Measurements from ENCODE around the gene LRP2BP.
"Not testable (repeated sequence)": the region's sequence is repeated elsewhere in the genome, so short reads cannot be mapped to it uniquely, and the experiment has no call there.

The LRP2BP gene

DNA sequence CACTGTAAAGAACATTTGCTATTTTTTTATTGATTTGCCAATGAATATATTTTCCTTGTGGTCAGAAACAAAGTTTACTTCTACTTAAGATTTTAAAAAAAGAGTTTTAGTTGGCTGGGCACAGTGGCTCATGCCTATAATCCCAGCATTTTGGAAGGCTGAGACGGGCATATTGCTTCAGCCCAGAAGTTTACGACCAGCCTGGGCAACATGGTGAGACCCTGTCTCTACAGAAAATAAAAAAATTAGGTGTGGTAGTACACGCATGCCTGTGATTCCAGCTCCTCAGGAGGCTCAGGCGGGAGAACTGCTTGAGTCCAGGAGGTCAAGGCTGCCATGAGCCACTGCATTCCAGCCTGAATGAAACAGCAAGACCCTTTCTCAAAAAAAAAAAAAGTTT lies 36.8 kb downstream of the LRP2BP start:
- no peak for FAIRE-seq

GRCh38 chr4:185358514-185358913 lies 37.2 kb downstream of the LRP2BP start:
- FAIRE-seq, result peak; percentile 52

GRCh38 chr4:185357733-185358440 lies 37.8 kb downstream of the LRP2BP start:
- no peak for FAIRE-seq

DNA sequence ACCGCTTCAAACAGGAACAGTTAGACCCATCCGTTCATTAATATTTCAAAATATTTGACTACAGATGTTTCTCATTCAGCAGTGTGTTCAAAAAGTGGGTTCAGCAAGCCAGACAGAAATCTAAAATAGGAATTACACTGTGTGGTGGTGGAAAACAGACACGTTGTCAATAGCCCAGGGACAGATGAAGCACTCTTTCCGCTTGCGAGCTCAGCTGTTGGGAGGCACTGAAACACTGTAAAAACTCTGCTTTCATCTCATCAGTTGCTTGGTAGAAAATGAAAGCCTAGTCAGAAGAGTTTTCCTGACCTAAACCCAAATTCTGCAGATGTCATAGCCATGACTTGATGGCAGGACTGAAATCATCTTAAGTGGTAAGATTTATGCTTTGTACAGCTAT lies 38.5 kb downstream of the LRP2BP start:
- FAIRE-seq, result no peak

DNA sequence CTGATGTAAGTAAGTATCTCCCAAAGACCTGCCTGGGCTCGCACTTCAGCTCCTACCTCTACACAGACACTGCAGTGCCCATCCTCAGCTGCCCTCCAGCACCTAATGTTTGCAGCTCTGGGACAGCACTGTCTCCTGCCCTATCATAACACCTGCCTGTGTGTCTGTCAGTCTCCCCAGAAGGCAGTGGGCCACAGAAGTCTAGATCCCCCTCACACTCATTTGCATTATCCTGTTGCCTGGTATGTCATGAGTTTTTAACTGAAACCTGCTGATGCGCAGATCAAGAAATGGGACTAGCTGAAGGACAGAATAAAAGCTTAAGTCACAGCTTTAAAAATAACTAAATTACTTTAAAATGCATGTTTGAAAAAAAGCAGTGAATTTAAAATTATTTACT lies 43.0 kb downstream of the LRP2BP start:
- FAIRE-seq, result no peak

- FAIRE-seq, result no peak
Observed at GRCh38 chr4:185352202-185352601, 43.5 kb downstream of the LRP2BP start.

DNA sequence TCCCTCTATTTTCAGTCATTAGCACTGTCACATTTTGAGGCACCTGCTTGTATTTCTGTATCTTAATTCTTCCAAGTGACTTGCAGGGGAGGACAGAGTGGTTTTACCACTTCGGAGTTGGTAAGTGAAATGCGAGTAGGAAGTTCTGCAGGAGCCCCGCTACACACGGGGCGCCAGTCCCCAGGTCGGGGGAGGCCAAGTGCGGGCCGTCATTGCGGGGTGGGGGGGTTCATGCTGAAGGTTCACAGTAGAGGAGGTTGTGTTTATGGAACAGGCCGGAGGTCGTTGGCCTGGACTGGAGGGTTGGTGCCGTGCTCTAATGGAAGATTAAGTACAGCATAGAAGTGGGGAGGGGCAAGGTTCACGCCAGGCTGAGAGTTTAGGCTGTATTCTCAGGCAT lies 44.0 kb downstream of the LRP2BP start:
- FAIRE-seq, result no peak

DNA sequence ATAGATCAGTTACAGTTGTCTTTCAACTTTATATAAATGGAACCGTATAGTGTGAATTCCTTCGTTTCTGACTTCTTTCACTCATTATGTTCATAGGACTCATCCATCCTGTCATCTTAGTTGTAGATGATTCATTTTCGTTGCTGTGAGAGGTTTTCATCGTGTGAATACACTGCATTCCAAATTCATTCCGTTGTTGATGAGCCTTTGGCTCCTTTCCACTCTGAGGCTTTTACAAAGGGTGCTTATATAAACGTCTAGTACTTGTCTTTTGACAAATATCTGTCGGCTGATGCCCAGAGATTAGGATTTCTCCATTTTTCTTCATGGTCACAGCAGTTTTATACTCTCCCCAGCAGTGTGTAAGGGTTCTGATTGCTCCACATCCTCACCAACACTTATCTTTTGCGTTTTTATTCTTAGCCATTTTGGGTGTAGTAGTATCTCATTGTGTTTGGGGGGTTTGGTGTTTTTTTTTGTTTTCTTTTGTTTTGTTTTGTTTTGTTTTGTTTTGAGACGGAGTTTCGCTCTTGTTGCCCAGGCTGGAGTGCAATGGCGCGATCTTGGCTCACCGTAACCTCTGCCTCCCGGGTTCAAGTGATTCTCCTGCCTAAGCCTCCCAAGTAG lies 48.6 kb downstream of the LRP2BP start:
- FAIRE-seq, result no peak

DNA sequence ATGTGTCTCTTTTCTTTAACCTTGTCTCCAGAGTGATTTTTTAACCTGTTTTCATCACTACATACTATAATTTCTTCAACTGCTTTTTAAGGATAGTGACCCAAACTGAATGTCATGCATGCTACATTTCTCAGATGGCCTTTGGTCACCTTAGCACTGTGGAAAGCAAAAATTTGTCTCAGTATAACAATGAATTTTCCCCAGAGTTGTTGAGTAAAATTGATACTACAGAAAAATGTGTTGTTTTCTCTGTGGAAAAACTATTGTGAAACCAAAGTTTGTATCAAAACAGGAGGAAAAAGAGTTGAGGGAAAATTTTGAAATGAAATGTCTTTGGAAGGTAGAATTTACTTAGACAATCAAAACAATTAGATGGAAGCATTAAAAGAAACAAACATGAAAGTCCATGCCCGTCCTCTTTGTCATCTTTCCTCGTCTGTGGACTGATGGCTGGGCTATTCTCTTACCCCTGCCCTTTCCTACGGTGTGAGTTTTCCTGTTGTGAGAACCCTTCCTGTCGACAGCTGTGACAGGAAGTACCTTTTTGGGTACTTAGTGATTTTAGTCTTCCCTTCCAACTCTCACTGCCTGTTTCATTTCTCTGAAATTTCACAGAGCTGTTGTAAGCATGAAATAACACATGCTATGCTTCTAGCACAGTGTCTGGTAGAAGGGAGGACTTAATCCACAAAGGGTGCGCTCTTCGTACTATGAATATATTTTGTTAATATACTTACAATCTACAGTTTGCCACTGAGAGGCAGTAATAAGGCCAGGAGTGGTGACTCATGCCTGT lies 50.8 kb downstream of the LRP2BP start:
- no peak for FAIRE-seq

DNA sequence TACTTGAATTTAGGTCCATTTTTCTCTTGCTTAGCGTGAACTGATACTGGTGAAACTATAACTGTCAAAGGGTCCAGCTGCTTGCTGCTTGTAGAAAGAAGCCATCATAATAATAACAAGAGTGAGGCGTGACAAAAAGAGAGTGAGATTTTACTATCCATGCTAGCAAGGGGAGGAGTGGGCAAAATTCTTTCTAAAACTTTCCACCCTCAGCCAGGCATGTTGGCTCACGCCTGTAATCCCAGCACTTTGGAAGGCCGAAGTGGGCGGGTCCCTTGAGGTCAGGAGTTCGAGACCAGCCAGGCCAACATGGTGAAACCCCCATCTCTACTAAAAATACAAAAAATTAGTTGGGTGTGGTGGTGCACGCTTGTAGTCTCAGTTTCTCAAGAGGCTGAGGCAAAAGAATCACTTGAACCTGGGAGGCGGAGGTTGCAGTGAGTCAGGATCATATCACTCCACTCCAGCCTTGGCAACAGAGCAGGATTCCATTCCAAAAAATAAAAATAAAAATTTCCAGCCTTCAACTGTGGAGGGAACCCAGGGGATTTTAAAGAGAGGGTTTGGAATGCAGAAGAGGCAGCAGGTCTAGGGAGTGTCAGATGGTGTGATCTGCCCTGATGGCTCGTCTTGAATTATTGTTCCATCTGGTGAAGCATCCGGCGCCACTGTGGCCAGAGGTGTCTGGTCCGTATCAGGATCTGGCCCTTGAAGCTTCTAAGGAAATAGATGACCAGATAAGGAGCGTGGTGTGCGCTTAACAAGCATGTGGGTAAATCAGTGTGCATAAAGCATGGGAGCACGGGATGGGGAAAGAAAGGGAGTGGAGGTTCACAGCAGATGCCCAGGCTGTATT lies 51.8 kb downstream of the LRP2BP start:
- no peak for FAIRE-seq

- FAIRE-seq, result no peak
Observed at GRCh38 chr4:185341841-185342240, 53.9 kb downstream of the LRP2BP start.

DNA sequence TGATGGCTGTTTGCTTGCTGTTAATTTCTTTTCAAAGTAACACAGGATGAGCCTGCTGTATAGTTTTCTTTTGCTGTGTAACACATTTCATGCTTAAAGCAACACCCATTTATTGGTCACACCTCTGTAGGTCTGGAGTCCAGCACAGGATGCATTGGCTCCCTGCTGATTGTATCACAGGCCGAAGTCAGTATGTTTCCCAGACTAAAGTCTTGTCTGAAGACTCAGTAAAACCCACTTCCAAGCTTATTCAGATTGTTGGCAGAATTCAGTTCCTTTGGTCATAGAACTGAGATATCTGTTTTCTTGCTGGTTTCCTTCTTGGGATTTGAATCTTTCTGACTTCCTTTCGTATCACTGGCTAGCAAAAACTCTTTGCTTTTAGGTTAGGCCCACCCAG lies 54.3 kb downstream of the LRP2BP start:
- no peak for FAIRE-seq

DNA sequence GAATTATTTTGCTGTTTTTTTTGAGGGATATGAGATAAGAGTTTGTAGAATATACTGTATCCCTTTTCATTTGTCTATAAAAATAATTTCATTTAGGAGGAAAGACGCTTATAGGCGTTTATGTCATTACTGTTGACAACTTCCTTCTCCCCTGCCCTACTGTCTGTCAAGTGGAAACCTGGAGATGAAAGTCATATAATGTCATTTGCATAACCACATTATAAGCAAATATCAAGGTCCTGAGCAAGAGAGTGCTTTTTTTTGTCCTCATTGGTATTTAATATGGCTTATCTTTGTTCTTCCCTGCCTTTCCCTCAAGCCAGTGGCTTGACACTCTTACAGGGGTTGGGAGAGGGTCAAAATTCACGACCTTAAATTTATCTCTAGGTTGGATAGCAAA lies 55.8 kb downstream of the LRP2BP start:
- no peak for FAIRE-seq

GRCh38 chr4:185335579-185335978 lies 60.1 kb downstream of the LRP2BP start:
- FAIRE-seq, result no peak

GRCh38 chr4:185334326-185334725 lies 61.4 kb downstream of the LRP2BP start:
- FAIRE-seq, result no peak

DNA sequence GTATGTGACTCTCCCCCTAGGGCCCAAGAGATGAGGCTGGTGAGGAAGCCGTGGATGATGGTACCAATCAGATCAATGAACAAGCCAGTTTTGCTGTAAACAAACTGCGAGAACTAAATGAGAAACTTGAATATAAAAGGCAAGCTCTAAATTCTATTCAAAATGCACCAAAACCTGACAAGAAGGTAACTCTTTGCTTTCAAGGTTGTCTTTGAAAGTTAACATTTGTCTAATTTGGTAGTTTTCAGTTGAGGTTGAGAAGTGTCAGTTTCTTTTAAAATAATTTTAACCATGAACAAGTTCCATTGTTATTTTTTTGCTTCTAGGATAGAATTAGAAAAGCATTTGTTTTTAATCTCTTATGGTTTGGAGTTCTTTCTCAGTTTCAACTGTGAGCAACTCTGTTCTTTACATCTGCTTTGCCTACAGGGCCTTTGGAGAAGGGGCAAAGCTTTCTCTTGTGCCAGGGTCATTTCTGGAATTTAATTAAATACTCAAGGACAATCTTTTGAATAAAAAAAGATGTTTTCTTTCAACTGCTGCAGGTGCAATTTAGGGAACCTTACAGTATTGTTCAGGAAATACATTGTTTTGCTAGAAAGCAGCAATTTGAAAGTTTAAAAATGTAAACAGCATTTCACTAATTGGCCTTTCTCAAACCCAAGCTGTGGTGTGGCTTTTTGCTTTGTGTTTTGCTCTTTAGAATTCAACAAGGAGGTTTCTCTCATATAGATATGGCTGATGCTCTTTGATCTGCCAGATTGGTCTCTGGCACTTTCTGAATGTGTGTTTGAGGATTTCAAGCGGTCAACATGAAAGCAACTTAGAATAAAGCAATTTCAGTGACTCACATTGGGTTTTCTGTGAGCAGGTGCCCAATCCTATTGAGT lies 62.9 kb downstream of the LRP2BP start:
- no peak for FAIRE-seq

GRCh38 chr4:185329879-185330510 lies 65.7 kb downstream of the LRP2BP start:
- FAIRE-seq, result not testable (repeated sequence)

- FAIRE-seq, result no peak
Observed at GRCh38 chr4:185328586-185328985, 67.1 kb downstream of the LRP2BP start.

DNA sequence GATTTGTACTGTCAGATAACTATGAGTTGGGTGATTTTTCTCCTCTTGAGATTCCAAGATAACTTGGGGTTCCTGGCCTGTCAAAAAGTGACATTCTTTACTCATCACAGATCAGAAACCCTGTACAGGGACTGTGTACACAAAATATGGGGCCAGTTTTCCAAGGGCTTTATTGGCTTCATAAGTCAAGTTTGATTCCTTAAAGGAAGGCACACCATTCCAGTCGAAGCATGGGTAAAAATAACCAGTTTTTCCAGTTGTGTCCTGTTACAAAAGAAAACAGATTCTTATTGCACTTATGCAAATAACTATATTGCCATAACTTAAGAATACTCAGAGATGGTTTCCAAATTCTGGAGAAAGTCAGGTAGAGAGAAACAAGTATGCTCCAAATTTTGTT lies 70.0 kb downstream of the LRP2BP start:
- not testable (repeated sequence) for FAIRE-seq

GRCh38 chr4:185324361-185324760 lies 71.4 kb downstream of the LRP2BP start:
- FAIRE-seq, result not testable (repeated sequence)

DNA sequence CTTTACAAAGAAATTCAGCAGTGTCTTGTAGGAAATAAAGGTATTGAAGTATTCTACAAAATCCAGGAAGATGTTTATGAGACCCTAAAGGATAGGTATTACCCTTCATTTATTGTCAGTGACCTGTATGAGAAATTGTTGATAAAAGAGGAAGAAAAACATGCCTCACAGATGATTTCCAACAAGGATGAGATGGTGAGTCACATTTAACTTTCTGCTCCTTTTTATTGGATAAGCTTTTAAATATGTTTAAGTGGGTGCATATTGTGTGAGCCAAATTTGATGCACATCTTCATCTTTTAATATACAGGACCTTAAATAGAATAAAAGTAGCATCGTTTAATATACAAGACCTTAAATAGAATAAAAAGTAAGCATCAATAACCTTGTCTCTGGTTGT lies 72.1 kb downstream of the LRP2BP start:
- no peak for FAIRE-seq
